Activated T-cell treated with anti-CD3 and anti-CD28 coated beads, Interleukin-2, amount 50 U/mL, for 72 hours (primary cell): ENCODE measurements around the gene GPR160. TPM values are rescaled to one million over a fixed set of nuclear protein-coding genes. Genes with fewer than 3 reads are reported as not detected.

Source experiments
- ATAC-seq, 2 donors: fragments of 150-1000 bp; cut with Tn5 transposase; replicated peaks in 1 of 2; 2 replicates each; pipeline ENCODE4 v1.10.0; 2021; ENCODE audit warnings: moderate library complexity in 2 of 2, mild to moderate bottlenecking in 1 of 2
- DNase-seq, 2 donors: peaks; one replicate each; pipeline ENCODE4 v3.0.0; 2021 to 2022; ENCODE audit warnings: mixed read lengths in 1 of 2
- H3K27ac Mint-ChIP-seq: one replicate; pipeline ENCODE4 v1.8.0; 2022; ENCODE audit warnings: mild to moderate bottlenecking, moderate library complexity, mixed read lengths
- H3K27me3 Mint-ChIP-seq: one replicate; pipeline ENCODE4 v1.8.0; 2022; ENCODE audit warnings: low read depth, mixed read lengths
- H3K36me3 Mint-ChIP-seq, 2 donors: one replicate each; pipeline ENCODE4 v1.8.0; 2022; ENCODE audit warnings: mixed read lengths in 2 of 2, mild to moderate bottlenecking in 1 of 2; ENCODE audit not compliant: insufficient read depth in 2 of 2
- H3K4me1 Mint-ChIP-seq: one replicate; pipeline ENCODE4 v1.8.0; 2022; ENCODE audit warnings: low read depth, mixed read lengths
- H3K4me3 Mint-ChIP-seq, 2 donors: one replicate each; pipeline ENCODE4 v1.8.0; 2022; ENCODE audit warnings: mild to moderate bottlenecking in 2 of 2, mixed read lengths in 2 of 2, moderate library complexity in 2 of 2
- H3K9me3 Mint-ChIP-seq, 2 donors: one replicate each; pipeline ENCODE4 v1.8.0; 2022; ENCODE audit warnings: mixed read lengths in 2 of 2
- total RNA-seq, 2 donors: library from RNA; stranded (reverse); gene quantifications; one replicate each; pipeline ENCODE4 v1.2.3, GENCODE V29; 2022

GPR160 gene, protein sequence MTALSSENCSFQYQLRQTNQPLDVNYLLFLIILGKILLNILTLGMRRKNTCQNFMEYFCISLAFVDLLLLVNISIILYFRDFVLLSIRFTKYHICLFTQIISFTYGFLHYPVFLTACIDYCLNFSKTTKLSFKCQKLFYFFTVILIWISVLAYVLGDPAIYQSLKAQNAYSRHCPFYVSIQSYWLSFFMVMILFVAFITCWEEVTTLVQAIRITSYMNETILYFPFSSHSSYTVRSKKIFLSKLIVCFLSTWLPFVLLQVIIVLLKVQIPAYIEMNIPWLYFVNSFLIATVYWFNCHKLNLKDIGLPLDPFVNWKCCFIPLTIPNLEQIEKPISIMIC
- total RNA-seq = 10 to 100 TPM; 13.3 to 14.4 TPM

DNA sequence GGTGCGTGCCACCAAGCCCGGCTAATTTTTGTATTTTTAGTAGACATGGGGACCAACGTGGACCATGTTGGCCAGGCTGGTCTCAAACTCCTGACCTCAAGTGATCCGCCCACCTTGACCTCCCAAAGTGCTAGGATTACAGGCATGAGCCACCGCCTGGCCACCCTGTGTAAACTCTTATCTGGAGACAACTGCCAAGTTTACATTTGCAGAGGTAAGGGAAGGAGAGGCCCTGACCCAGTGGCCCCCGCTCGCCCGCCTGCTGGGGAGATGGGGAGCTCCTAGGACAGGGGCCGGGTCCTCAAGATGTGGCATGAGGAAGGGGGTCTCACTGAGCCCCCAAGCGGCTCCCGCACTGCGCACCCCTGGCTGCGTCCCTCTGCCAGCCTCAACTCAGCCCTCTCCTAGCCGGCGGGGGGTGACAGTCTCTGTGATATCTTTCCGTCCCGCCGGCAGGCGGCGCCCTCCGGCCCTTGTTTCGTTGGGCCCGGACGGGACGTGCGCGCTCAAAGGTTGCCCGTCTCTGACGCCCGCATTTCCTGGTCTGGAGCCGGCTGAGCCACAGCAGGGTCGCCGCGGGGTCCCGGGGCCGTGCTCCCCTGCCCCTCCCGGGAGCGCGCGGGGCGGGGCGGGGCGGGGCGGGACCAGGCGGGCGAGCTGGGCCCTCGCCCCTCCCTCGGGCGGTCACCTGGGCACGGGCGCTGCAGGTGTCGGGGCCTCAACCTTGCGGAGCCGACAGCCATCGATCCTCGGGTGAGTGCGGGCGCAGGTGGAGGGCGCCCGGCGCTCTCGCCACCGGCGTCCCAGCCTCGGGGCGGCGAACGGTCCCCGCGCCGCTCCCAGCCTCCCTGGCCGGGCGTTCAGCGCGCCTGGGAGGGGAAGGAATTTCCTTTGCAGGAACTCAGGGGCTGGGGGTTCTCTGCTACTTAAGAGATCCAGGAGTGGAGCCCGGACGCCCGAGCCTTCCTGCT lies at the start of gene GPR160:
Gene GPR160, plus strand, starts transcription at position 533 of the 971 bp plus-strand sequence. CDS start 45,978 bp downstream, outside the sequence.
- DNase-seq = peak; percentile 87 to 93
- Mint-ChIP-seq H3K9me3 (no peaks in the 10 kb centered on the region), H3K27me3 (peaks cover 19% of the 10 kb centered on the region), H3K27ac (no peak within 1 kb of the TSS), H3K4me1 (peaks cover 45% of the 10 kb centered on the region), H3K4me3 (peak within 1 kb of the TSS; percentile 84 to 88), H3K36me3 (no peaks in the 10 kb centered on the region)
- peak; percentile 92 to 94 for ATAC-seq

DNA sequence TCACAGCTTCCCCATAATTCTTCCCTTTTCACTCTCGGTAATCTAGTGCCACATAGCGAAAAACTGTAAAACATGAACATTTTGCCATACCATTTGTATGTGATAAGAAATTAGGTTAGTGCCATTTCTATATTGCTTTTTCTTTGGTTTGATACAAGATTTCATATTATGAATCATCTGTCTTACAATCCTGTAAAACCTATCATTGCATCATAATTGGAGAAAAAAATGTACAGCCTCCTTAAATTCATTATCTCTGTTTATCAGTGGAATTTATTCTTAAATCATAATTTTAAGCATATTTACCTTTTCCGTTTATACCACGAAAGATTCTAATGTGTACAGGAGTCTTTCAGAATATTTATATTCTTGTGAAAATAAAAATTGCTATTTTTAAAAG lies 47.4 kb upstream of the GPR160 start:
- DNase-seq (no peak), ATAC-seq (no peak)
- Mint-ChIP-seq H3K4me1 (peaks cover 7% of the 10 kb centered on the region), H3K27me3 (no peaks in the 10 kb centered on the region), H3K27ac (no peak overlapping the region), H3K9me3 (no peaks in the 10 kb centered on the region), H3K36me3 (peaks cover 4 to 11% of the 10 kb centered on the region in 2 donors), H3K4me3 (no peak overlapping the region)

DNA sequence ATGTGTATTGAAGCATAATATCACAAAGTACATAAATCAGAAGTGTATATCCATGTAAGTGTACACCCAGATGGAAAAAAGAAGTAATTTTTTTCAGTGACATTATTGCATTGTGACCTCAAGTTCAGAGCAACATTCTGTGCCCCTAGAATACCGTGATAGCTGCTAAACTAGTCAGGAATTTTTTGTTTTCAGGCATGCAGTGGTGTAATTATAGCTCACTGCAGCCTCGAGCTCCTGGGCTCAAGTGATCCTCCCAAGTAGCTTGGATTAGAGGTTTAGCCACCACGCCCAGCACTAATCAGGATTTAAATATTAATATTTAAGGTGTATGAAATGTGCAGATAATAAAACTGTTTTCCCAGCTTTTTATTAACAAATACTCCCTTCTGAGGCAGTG lies 45.6 kb upstream of the GPR160 start:
- H3K4me3 Mint-ChIP-seq = no peak overlapping the region
- no peak for DNase-seq
- H3K36me3 Mint-ChIP-seq = peaks cover 4 to 16% of the 10 kb centered on the region in 2 donors
- peaks cover 7% of the 10 kb centered on the region for H3K4me1 Mint-ChIP-seq
- no peak for ATAC-seq
- H3K27ac Mint-ChIP-seq = no peak overlapping the region
- H3K9me3 Mint-ChIP-seq = no peaks in the 10 kb centered on the region
- no peaks in the 10 kb centered on the region for H3K27me3 Mint-ChIP-seq

DNA sequence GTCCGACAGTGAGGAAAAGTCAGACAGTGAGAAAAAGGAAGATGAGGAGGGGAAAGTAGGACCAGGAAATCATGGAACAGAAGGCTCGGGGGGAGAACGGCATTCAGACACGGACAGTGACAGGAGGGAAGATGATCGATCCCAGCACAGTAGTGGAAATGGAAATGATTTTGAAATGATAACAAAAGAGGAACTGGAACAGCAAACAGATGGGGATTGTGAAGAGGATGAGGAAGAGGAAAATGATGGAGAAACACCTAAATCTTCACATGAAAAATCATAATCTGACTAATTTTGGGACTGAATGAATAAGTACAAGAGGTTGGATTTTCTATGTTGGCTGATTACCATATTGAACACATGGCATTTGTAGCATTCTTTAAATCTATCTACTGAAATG lies 45.0 kb upstream of the GPR160 start:
- no peak for ATAC-seq
- no peak overlapping the region for H3K27ac Mint-ChIP-seq
- H3K36me3 Mint-ChIP-seq = peaks cover 4 to 16% of the 10 kb centered on the region in 2 donors

DNA sequence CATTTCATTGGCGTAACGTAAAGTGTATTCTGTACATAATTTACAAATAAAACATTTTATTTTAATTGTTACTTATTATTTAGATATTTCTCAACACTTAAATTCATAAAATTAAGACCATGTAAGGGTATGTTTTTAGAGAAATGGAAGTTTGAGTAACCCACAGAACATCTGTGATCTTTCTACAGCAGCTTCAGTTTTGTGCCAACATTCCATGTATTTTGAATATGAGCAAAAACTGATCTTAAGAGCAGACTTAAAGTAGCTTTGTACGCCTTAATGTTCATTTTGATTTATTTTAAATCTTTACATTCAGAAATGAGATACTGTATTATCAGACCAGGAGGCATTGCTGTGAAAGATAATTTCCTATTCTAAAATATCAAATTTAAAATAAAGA lies 44.0 kb upstream of the GPR160 start:
- Mint-ChIP-seq H3K36me3 (peaks cover 5 to 13% of the 10 kb centered on the region in 2 donors), H3K9me3 (no peaks in the 10 kb centered on the region), H3K4me3 (no peak overlapping the region), H3K27ac (no peak overlapping the region), H3K27me3 (no peaks in the 10 kb centered on the region), H3K4me1 (peaks cover 12% of the 10 kb centered on the region)
- no peak for ATAC-seq
- DNase-seq = no peak

More for the DNA sequence above, 45.0 kb upstream of the GPR160 start:
- H3K4me1 Mint-ChIP-seq = peaks cover 7% of the 10 kb centered on the region
- no peak for DNase-seq
- no peaks in the 10 kb centered on the region for H3K9me3 Mint-ChIP-seq
- no peaks in the 10 kb centered on the region for H3K27me3 Mint-ChIP-seq
- H3K4me3 Mint-ChIP-seq = no peak overlapping the region

DNA sequence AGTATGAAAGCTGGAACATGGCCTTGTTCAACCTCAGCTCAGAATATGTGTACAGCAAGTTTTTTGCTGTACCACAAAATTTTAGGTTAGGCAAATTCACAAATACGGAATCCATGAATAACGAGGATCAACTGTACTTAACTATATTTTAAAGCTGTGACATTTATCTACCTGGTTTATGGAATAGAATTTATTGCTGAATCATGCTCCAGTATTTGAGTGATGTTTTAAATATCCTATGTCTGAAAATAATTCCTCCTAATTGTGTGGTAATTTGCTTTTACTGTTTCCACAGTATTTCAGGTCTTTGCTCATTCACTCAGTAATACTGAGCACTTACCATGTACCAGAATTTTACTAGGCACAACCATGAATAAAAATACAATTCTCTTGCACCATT lies 41.7 kb upstream of the GPR160 start:
- peaks cover 0 to 1% of the 10 kb centered on the region in 2 donors for H3K9me3 Mint-ChIP-seq
- H3K4me1 Mint-ChIP-seq = peaks cover 26% of the 10 kb centered on the region
- H3K27ac Mint-ChIP-seq = no peak overlapping the region
- H3K4me3 Mint-ChIP-seq = no peak overlapping the region
- ATAC-seq (no peak), DNase-seq (no peak)
- no peaks in the 10 kb centered on the region for H3K27me3 Mint-ChIP-seq
- H3K36me3 Mint-ChIP-seq = peaks cover 7 to 20% of the 10 kb centered on the region in 2 donors

DNA sequence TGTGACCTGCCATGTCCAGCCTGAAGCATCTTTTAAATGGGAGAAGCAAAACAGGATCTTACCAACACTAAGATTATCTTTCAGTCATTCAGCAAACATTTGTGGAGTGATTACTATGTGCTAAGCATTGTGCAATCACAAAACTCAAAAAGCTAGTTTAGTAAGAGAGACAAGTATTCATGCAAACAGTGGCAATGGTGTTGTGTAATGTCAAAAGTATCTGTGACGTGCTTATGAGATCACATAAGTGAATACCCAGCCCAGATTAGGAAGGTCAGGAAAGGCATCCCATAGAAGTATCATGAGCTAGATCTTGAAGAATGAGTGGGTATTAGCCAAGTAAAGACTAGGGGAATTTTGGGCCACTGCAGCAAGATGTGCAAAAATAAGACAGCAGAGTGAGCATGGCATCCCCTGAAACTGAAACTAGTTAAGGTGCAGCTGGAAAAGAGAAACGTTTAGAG lies 39.1 kb upstream of the GPR160 start:
- Mint-ChIP-seq H3K4me1 (peaks cover 38% of the 10 kb centered on the region), H3K27ac (peak overlapping the region; percentile 32), H3K9me3 (peaks cover 0 to 1% of the 10 kb centered on the region in 2 donors), H3K4me3 (peak overlapping the region; percentile 30 to 36), H3K36me3 (peaks cover 3 to 12% of the 10 kb centered on the region in 2 donors), H3K27me3 (no peaks in the 10 kb centered on the region)
- ATAC-seq (peak; percentile 35 to 65), DNase-seq (peak in 1 of 2 donors; percentile 12)

DNA sequence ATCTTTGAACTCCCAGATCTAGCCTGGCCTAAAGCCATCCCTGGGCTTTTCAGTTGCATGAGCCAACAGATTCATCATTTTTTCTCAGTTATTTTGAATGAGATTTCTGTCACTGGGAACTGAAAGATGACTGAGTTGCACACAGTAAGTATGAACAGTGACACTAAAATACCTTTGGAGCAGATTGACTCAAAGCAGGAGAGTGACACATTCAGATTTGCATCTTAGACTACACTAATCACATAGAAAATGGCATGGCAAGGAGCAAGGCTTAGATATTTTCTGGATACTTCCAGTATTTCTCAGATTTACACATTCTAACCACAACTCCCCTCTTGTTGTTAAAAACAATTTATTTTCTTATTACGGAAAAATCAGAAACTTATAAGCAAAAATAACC lies 38.4 kb upstream of the GPR160 start:
- DNase-seq (peak; percentile 21 to 35), ATAC-seq (peak; percentile 93 to 98)
- H3K4me3 Mint-ChIP-seq = peak overlapping the region; percentile 36 to 49
- peaks cover 41% of the 10 kb centered on the region for H3K4me1 Mint-ChIP-seq
- peaks cover 0 to 1% of the 10 kb centered on the region in 2 donors for H3K9me3 Mint-ChIP-seq
- H3K27me3 Mint-ChIP-seq = no peaks in the 10 kb centered on the region
- peaks cover 3 to 12% of the 10 kb centered on the region in 2 donors for H3K36me3 Mint-ChIP-seq
- peak overlapping the region; percentile 32 for H3K27ac Mint-ChIP-seq

DNA sequence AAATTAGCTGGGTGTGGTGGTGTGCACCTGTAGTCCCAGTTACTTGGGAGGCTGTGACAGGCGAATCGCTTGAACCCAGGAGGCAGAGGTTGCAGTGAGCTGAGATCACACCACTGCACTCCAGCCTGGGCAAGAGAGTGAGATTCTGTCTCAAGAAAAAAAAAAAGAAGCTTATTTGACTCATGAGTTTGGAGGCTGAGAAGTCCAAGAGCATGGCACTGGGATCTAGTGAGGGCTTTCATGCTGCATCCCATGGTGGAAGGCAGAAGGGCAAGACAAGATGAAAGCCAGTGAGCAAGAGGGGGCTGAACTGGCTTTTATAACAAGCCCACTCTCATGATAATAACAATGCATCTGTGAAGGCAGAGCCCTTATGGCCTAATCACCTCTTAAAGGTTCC lies 37.7 kb upstream of the GPR160 start:
- Mint-ChIP-seq H3K9me3 (peaks cover 0 to 1% of the 10 kb centered on the region in 2 donors), H3K27me3 (no peaks in the 10 kb centered on the region), H3K4me3 (no peak overlapping the region), H3K36me3 (peaks cover 3 to 12% of the 10 kb centered on the region in 2 donors), H3K27ac (no peak overlapping the region), H3K4me1 (peaks cover 41% of the 10 kb centered on the region)
- ATAC-seq (no peak), DNase-seq (no peak)

DNA sequence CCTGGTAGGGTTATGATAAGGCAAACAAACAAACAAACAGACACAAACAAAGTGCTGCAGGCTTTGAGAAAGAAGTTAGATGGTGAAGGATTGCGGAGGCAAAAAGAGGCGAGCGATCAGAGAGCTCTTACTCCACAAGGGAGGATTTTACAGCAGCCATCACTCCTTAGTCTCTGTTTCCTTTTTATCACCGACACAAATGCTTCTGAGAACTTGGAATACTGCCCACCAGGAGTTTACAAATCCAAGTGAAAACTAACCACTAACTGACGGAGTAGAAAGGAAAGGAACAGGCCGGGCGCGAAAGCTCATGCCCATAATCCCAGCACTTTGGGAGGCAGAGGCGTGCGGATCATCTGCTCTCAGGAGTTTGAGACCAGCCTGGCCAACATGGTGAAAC lies 35.6 kb upstream of the GPR160 start:
- peaks cover 5 to 9% of the 10 kb centered on the region in 2 donors for H3K36me3 Mint-ChIP-seq
- DNase-seq = no peak
- no peak overlapping the region for H3K4me3 Mint-ChIP-seq
- no peak overlapping the region for H3K27ac Mint-ChIP-seq
- H3K4me1 Mint-ChIP-seq = peaks cover 55% of the 10 kb centered on the region
- no peak for ATAC-seq
- peaks cover 1 to 5% of the 10 kb centered on the region in 2 donors for H3K9me3 Mint-ChIP-seq
- H3K27me3 Mint-ChIP-seq = no peaks in the 10 kb centered on the region

DNA sequence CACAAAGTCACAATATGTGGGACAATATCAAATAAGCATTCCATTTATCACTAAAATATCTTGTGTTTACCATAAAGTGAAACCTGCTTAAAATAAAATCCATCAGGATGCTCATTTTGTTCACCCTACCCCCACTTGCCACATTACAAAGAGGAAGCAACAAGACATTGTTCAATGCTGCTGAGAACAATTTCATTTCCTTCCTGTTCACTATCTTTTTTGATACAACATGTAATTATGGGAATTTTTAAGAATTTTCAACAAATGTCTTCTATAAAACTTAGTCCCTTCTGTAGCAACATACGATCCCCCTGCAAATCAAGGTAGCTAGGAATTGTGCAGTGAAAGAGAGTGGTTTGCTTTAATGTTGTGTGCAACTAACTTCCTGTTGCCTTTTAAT lies 34.9 kb upstream of the GPR160 start:
- Mint-ChIP-seq H3K4me1 (peaks cover 60% of the 10 kb centered on the region), H3K36me3 (peaks cover 5 to 9% of the 10 kb centered on the region in 2 donors), H3K27me3 (no peaks in the 10 kb centered on the region), H3K4me3 (no peak overlapping the region), H3K27ac (no peak overlapping the region), H3K9me3 (peaks cover 1 to 5% of the 10 kb centered on the region in 2 donors)
- DNase-seq (no peak), ATAC-seq (no peak)

DNA sequence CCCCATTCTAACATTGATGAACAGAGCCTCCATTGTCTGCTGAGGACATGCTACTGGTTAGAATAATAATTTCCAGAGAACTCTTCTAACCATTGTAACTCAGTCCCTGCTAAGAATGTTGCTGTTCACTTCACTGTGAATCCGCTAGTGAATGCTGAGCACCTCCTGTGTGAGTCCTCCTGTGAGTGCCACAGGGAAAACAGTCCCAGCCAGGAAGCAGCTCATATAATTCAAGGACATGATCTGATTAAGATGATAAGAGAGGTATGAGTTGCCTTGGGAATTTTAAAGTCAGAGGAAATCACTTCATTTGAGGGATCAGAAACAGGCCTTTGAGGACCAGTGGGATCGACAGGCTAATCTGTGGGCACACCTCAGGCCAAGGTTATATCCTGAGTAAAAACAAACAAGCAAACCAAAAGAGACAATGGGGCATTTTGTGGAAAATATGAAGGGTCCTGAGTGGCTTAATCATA lies 33.9 kb upstream of the GPR160 start:
- Mint-ChIP-seq H3K27me3 (no peaks in the 10 kb centered on the region), H3K36me3 (peaks cover 4 to 9% of the 10 kb centered on the region in 2 donors), H3K27ac (no peak overlapping the region), H3K9me3 (peaks cover 1 to 5% of the 10 kb centered on the region in 2 donors), H3K4me3 (no peak overlapping the region), H3K4me1 (peaks cover 58% of the 10 kb centered on the region)
- DNase-seq (no peak), ATAC-seq (no peak)
